IPS-18a (cell line): ENCODE results near the gene POLR3E.

Experiments used
- H3K27ac ChIP-seq: one replicate; pipeline ENCODE4 v1.5.1; 2013; ENCODE audit warnings: low read length
- H3K27me3 ChIP-seq: one replicate; pipeline ENCODE4 v1.6.1; 2013; ENCODE audit warnings: mild to moderate bottlenecking, low read length; ENCODE audit not compliant: control insufficient read depth, insufficient read depth
- H3K36me3 ChIP-seq: one replicate; pipeline ENCODE4 v1.6.1; 2013; ENCODE audit warnings: low read depth, low read length; ENCODE audit not compliant: control insufficient read depth
- H3K4me1 ChIP-seq: one replicate; pipeline ENCODE4 v1.6.1; 2013; ENCODE audit warnings: low read depth, low read length; ENCODE audit not compliant: control insufficient read depth
- H3K4me3 ChIP-seq: one replicate; pipeline ENCODE4 v1.5.1; 2013; ENCODE audit warnings: low read length
- H3K9ac ChIP-seq: one replicate; pipeline ENCODE4 v1.6.1; 2013; ENCODE audit warnings: mild to moderate bottlenecking, low read length, moderate library complexity
- H3K9me3 ChIP-seq: one replicate; pipeline ENCODE4 v1.6.1; 2013; ENCODE audit warnings: low read depth, low read length; ENCODE audit not compliant: control insufficient read depth

The POLR3E gene

GRCh38 chr16:22327446-22327775, 30.2 kb downstream of the POLR3E start:
- no peak overlapping the region for H3K4me3 ChIP-seq
- H3K9ac ChIP-seq, result no peak overlapping the region
- H3K4me1 ChIP-seq, result no peaks in the 10 kb centered on the region
- H3K36me3 ChIP-seq, result peaks cover 77% of the 10 kb centered on the region
- H3K27me3 ChIP-seq, result no peaks in the 10 kb centered on the region
- H3K27ac ChIP-seq, result no peak overlapping the region
- no peaks in the 10 kb centered on the region for H3K9me3 ChIP-seq

GRCh38 chr16:22328081-22328725, 31.0 kb downstream of the POLR3E start:
- H3K9ac ChIP-seq, result no peak overlapping the region
- H3K4me1 ChIP-seq, result no peaks in the 10 kb centered on the region
- H3K4me3 ChIP-seq, result no peak overlapping the region
- peaks cover 76% of the 10 kb centered on the region for H3K36me3 ChIP-seq
- H3K27me3 ChIP-seq, result no peaks in the 10 kb centered on the region
- no peaks in the 10 kb centered on the region for H3K9me3 ChIP-seq
- H3K27ac ChIP-seq, result no peak overlapping the region

GRCh38 chr16:22329199-22329695, 32.0 kb downstream of the POLR3E start:
- H3K27ac ChIP-seq, result no peak overlapping the region
- no peaks in the 10 kb centered on the region for H3K27me3 ChIP-seq
- no peak overlapping the region for H3K9ac ChIP-seq
- H3K36me3 ChIP-seq, result peaks cover 84% of the 10 kb centered on the region
- H3K4me3 ChIP-seq, result no peak overlapping the region
- H3K4me1 ChIP-seq, result no peaks in the 10 kb centered on the region
- H3K9me3 ChIP-seq, result no peaks in the 10 kb centered on the region

GRCh38 chr16:22330326-22330725, 33.1 kb downstream of the POLR3E start:
- Histone ChIP-seq H3K27ac (no peak overlapping the region), H3K9ac (no peak overlapping the region), H3K27me3 (no peaks in the 10 kb centered on the region), H3K4me1 (no peaks in the 10 kb centered on the region), H3K9me3 (no peaks in the 10 kb centered on the region), H3K4me3 (no peak overlapping the region), H3K36me3 (peaks cover 83% of the 10 kb centered on the region)

- Histone ChIP-seq H3K4me3 (no peak overlapping the region), H3K4me1 (no peaks in the 10 kb centered on the region), H3K27ac (no peak overlapping the region), H3K27me3 (no peaks in the 10 kb centered on the region), H3K9ac (no peak overlapping the region), H3K9me3 (peaks cover 4% of the 10 kb centered on the region), H3K36me3 (peaks cover 58% of the 10 kb centered on the region)
Measured at GRCh38 chr16:22333457-22333994, 36.3 kb downstream of the POLR3E start.

- no peaks in the 10 kb centered on the region for H3K4me1 ChIP-seq
- H3K27me3 ChIP-seq, result no peaks in the 10 kb centered on the region
- H3K27ac ChIP-seq, result no peak overlapping the region
- H3K4me3 ChIP-seq, result no peak overlapping the region
- H3K9ac ChIP-seq, result no peak overlapping the region
- H3K36me3 ChIP-seq, result peaks cover 41% of the 10 kb centered on the region
- H3K9me3 ChIP-seq, result peaks cover 4% of the 10 kb centered on the region
Measured at GRCh38 chr16:22335668-22336246, 38.5 kb downstream of the POLR3E start.

- peaks cover 37% of the 10 kb centered on the region for H3K36me3 ChIP-seq
- H3K27me3 ChIP-seq, result no peaks in the 10 kb centered on the region
- no peak overlapping the region for H3K4me3 ChIP-seq
- H3K9ac ChIP-seq, result no peak overlapping the region
- no peak overlapping the region for H3K27ac ChIP-seq
- peaks cover 4% of the 10 kb centered on the region for H3K9me3 ChIP-seq
- no peaks in the 10 kb centered on the region for H3K4me1 ChIP-seq
Measured at GRCh38 chr16:22336581-22336980, 39.4 kb downstream of the POLR3E start.

- Histone ChIP-seq H3K9ac (no peak overlapping the region), H3K4me3 (no peak overlapping the region), H3K4me1 (no peaks in the 10 kb centered on the region), H3K36me3 (peaks cover 32% of the 10 kb centered on the region), H3K9me3 (peaks cover 4% of the 10 kb centered on the region), H3K27me3 (no peaks in the 10 kb centered on the region), H3K27ac (no peak overlapping the region)
Measured at GRCh38 chr16:22337045-22337444, 39.8 kb downstream of the POLR3E start.

GRCh38 chr16:22337849-22338635, 40.8 kb downstream of the POLR3E start:
- no peak overlapping the region for H3K27ac ChIP-seq
- no peaks in the 10 kb centered on the region for H3K4me1 ChIP-seq
- H3K9ac ChIP-seq, result no peak overlapping the region
- H3K9me3 ChIP-seq, result peaks cover 4% of the 10 kb centered on the region
- H3K27me3 ChIP-seq, result no peaks in the 10 kb centered on the region
- H3K36me3 ChIP-seq, result peaks cover 26% of the 10 kb centered on the region
- no peak overlapping the region for H3K4me3 ChIP-seq

GRCh38 chr16:22340945-22341344, 43.7 kb downstream of the POLR3E start:
- H3K36me3 ChIP-seq, result peaks cover 6% of the 10 kb centered on the region
- no peak overlapping the region for H3K4me3 ChIP-seq
- no peak overlapping the region for H3K27ac ChIP-seq

GRCh38 chr16:22342082-22342481, 44.9 kb downstream of the POLR3E start:
- H3K27me3 ChIP-seq, result no peaks in the 10 kb centered on the region
- peaks cover 12% of the 10 kb centered on the region for H3K36me3 ChIP-seq
- no peak overlapping the region for H3K27ac ChIP-seq

More at GRCh38 chr16:22340945-22341344, 43.7 kb downstream of the POLR3E start:
- no peak overlapping the region for H3K9ac ChIP-seq
- H3K9me3 ChIP-seq, result peaks cover 4% of the 10 kb centered on the region
- H3K4me1 ChIP-seq, result no peaks in the 10 kb centered on the region
- no peaks in the 10 kb centered on the region for H3K27me3 ChIP-seq

More at GRCh38 chr16:22342082-22342481, 44.9 kb downstream of the POLR3E start:
- H3K4me1 ChIP-seq, result no peaks in the 10 kb centered on the region
- H3K4me3 ChIP-seq, result no peak overlapping the region
- H3K9ac ChIP-seq, result no peak overlapping the region
- H3K9me3 ChIP-seq, result peaks cover under 1% of the 10 kb centered on the region
